Muscle layer of duodenum (tissue), 2 donors: ENCODE data around the gene ARHGEF16.

Source experiments
- H3K27ac ChIP-seq: one replicate; pipeline ENCODE4 v1.7.0; 2013; ENCODE audit warnings: mild to moderate bottlenecking, low read length
- H3K27me3 ChIP-seq: one replicate; pipeline ENCODE4 v1.7.0; 2013; ENCODE audit warnings: low read depth, mild to moderate bottlenecking, control low read depth, low read length
- H3K36me3 ChIP-seq, 2 donors: one replicate each; pipeline ENCODE4 v1.7.0; 2013; ENCODE audit warnings: low read length in 2 of 2, control low read depth in 1 of 2, mild to moderate bottlenecking in 1 of 2; ENCODE audit not compliant: insufficient read depth in 2 of 2, control insufficient read depth in 1 of 2
- H3K4me1 ChIP-seq, 2 donors: one replicate each; pipeline ENCODE4 v1.7.0; 2013; ENCODE audit warnings: low read length in 2 of 2, mild to moderate bottlenecking in 2 of 2, control low read depth in 1 of 2, moderate library complexity in 1 of 2; ENCODE audit not compliant: insufficient read depth in 2 of 2, control insufficient read depth in 1 of 2
- H3K4me3 ChIP-seq, 2 donors: one replicate each; pipeline ENCODE4 v1.7.0; 2013; ENCODE audit warnings: low read length in 2 of 2, low read depth in 1 of 2, mild to moderate bottlenecking in 1 of 2
- H3K9me3 ChIP-seq, 2 donors: one replicate each; pipeline ENCODE4 v1.7.0; 2013; ENCODE audit warnings: low read length in 2 of 2, control low read depth in 1 of 2, mild to moderate bottlenecking in 1 of 2; ENCODE audit not compliant: control insufficient read depth in 1 of 2
- donor health status: healthy.

Gene ARHGEF16

DNA sequence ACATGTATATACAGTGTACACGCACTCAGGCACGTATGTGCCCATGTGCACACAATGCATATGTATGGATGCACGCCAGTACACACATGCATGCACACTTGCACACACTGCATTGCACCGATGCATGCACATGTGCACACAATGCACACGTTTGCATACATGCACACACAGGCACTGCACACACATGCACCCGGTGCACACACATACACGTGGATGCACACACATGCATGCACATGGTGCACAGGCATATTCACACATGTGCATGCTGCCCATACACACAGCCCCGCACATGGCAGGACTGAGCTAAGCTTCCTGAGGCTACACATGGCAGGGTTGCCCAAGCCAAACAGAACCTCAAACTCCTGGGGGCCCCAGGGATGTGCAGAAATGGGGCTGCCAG, 19.6 kb downstream of the ARHGEF16 start:
- no peak overlapping the region for H3K27ac ChIP-seq
- no peak overlapping the region for H3K4me3 ChIP-seq
- H3K27me3 ChIP-seq = no peaks in the 10 kb centered on the region
- H3K4me1 ChIP-seq = peaks cover 0 to 7% of the 10 kb centered on the region in 2 donors
- peaks cover 0 to 3% of the 10 kb centered on the region in 2 donors for H3K36me3 ChIP-seq
- H3K9me3 ChIP-seq = no peaks in the 10 kb centered on the region

DNA sequence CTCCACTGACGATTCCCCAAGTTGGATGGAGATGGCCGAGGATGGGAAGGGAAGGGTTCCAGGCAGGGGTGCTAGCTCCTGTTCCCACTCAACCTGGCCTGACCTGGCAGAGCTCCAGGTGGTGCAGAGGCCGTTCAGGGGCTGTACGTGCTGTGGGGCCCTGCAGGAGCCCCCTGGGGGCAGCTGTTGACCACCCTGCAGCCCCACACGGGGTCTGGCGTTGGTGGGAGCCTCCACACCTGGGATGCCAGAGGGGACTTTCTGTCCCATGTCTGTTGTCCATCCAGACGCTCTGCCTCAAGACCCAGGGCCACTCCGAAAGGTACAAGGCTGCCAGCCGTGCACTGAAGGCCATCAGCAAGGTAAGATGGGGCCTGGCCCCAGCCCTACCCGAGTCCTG, 20.0 kb downstream of the ARHGEF16 start:
- no peaks in the 10 kb centered on the region for H3K9me3 ChIP-seq
- H3K36me3 ChIP-seq = peaks cover 0 to 3% of the 10 kb centered on the region in 2 donors
- H3K4me3 ChIP-seq = no peak overlapping the region
- H3K27me3 ChIP-seq = no peaks in the 10 kb centered on the region
- H3K27ac ChIP-seq = no peak overlapping the region
- H3K4me1 ChIP-seq = peaks cover 0 to 7% of the 10 kb centered on the region in 2 donors

DNA sequence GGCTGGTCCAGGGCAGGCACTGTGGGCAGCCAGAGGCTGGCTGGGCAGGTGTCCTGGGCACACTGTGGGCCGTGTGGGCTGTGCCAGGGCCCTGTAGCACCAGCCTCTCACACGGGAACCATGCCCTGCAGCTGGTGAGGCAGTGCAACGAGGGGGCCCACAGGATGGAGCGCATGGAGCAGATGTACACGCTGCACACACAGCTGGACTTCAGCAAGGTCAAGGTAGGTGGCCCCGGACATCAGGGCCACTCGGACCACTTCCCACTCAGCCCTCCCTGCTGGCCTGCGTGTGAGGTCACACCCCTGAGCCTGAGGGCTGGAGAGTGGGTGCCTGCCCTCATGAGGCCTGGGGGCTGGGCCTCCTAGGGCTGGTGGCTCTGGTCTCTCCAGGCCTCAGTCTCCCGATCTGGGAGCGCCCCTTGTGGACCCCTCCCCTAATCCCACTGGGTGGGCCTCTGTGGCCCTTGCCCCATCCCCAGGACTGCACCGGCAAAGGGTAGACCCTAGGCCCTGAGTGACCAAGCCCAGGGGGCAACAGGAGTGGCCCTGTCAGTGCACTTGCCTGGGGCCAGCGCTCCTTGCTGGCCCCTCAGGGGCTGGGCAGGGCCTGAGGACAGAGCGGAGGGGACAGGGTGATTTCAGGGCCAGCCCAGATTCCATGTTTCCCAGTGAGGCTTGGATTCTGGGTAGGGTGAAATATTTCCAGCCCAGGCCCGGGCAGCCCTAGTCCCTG, 21.5 kb downstream of the ARHGEF16 start:
- H3K9me3 ChIP-seq = no peaks in the 10 kb centered on the region
- peaks cover 0 to 3% of the 10 kb centered on the region in 2 donors for H3K36me3 ChIP-seq
- peaks cover 0 to 6% of the 10 kb centered on the region in 2 donors for H3K4me1 ChIP-seq
- no peak overlapping the region for H3K27ac ChIP-seq
- H3K27me3 ChIP-seq = no peaks in the 10 kb centered on the region
- no peak overlapping the region for H3K4me3 ChIP-seq

DNA sequence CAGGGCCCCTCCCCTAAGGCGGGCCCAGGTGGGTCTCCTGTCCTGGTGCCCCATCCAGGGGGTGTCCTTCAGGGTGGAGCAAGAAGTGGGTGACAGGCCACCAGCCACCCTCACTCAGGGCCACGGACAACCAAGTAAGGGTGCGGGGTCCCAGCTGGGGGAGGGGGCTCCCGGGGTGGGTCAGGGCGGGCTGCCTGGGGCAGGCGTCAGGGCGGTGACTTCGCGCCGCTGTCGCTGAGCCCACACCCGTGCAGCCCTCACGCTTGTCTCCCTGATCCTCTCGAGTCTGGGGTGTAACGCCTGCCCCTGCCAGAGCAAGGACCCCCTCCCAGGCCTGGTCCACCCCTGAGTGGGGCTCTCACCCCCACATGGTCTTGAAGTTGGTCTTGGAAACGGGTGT, 22.2 kb downstream of the ARHGEF16 start:
- Histone ChIP-seq H3K4me1 (no peaks in the 10 kb centered on the region), H3K27me3 (no peaks in the 10 kb centered on the region), H3K4me3 (no peak overlapping the region), H3K36me3 (peaks cover 0 to 3% of the 10 kb centered on the region in 2 donors), H3K27ac (no peak overlapping the region), H3K9me3 (no peaks in the 10 kb centered on the region)

DNA sequence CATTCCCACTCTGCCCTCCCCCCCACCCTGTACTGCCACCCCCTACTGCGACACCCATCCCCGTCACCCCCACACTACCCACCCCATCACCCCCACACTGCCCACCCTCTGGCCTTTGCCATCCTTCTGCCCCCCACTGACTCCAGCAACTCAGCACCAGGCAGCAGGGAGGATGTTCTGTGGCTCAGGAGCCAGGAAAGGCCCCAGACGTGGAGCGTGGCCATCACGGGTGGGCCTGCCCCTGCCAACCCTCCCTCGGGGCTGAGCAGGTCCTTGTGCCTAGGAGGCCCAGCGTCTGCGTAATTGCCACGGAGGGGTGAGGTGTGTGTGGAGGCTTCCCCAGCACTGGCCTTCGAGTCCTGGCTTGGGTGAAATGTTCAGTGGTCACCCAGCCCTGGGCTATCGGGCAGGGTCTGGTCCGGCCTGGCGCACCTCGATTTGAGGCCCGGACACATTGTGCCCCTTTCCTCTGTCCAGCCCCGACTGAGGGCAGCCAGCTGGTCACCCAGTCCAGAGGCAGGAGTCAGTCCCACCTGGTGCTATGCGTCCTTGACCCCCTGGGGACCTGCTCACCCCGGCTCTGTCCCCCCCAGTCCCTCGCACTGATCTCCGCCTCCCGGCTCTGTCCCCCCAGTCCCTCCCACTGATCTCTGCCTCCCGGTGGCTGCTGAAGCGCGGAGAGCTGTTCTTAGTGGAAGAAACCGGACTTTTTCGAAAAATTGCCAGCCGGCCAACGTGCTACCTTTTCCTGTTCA, 23.0 kb downstream of the ARHGEF16 start:
- H3K9me3 ChIP-seq = no peaks in the 10 kb centered on the region
- no peaks in the 10 kb centered on the region for H3K27me3 ChIP-seq
- H3K4me1 ChIP-seq = no peaks in the 10 kb centered on the region
- peaks cover 0 to 3% of the 10 kb centered on the region in 2 donors for H3K36me3 ChIP-seq
- no peak overlapping the region for H3K4me3 ChIP-seq
- no peak overlapping the region for H3K27ac ChIP-seq

DNA sequence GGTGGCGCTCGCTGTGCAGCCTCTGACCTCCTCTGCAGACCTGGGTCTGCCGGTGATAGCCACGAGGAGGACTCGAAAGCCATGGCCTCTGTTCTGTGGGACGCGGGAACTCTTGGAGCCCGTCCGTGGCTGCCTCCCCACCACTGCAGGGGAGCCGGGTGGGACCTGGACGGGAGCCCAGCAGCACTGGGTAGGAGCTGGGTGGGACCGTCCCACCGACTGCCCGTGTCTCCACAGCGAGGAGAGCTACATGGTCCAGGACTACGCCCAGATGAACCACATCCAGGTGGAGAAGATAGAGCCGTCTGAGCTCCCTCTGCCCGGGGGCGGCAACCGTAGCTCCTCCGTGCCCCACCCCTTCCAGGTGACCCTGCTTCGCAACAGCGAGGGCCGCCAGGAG, 23.7 kb downstream of the ARHGEF16 start:
- Histone ChIP-seq H3K4me1 (no peaks in the 10 kb centered on the region), H3K27me3 (no peaks in the 10 kb centered on the region)

DNA sequence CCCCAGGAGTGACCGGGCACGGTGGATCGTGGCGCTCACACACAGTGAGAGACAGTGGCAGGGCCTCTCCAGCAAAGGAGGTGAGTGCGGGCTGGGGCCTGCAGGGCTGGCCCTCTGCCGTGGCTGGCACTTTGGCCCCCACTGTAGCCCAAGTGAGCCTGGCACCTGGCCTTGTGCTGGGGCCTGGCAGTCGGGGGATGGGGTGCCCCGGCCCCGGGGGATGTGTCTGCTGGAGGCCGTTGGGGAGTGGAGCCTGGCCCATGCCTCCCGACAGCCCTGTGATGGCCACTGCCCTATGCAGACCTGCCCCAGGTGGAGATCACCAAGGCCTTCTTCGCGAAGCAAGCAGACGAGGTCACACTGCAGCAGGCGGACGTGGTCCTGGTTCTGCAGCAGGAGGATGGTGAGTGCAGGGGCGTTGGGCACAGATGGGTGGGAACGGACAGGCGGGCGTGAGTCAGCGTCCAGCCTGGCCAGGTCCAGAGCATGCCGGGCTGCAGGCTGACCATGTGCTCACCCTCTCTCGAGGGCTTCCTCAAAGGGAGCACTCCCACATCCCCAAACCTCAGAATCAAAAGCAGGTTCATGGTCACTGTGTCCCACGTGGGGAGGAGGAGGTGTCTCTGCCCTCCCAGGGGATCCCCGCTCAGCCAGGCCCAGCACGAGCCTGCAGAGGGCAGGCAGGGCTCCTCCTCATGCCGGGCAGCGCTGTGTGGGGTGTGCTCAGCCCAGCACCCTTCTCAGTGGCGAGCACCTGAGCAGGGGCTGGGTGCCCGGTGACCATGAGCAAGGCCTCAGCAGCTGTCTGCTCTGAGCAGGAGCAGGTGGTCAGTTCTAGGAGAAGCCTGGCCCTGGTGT, 25.3 kb downstream of the ARHGEF16 start:
- Histone ChIP-seq H3K4me1 (peaks cover 0 to 4% of the 10 kb centered on the region in 2 donors), H3K36me3 (no peaks in the 10 kb centered on the region), H3K9me3 (no peaks in the 10 kb centered on the region), H3K4me3 (no peak overlapping the region), H3K27me3 (no peaks in the 10 kb centered on the region), H3K27ac (no peak overlapping the region)

More for the DNA sequence above, 23.7 kb downstream of the ARHGEF16 start:
- H3K9me3 ChIP-seq = no peaks in the 10 kb centered on the region
- peaks cover 0 to 3% of the 10 kb centered on the region in 2 donors for H3K36me3 ChIP-seq
- no peak overlapping the region for H3K27ac ChIP-seq
- H3K4me3 ChIP-seq = no peak overlapping the region

DNA sequence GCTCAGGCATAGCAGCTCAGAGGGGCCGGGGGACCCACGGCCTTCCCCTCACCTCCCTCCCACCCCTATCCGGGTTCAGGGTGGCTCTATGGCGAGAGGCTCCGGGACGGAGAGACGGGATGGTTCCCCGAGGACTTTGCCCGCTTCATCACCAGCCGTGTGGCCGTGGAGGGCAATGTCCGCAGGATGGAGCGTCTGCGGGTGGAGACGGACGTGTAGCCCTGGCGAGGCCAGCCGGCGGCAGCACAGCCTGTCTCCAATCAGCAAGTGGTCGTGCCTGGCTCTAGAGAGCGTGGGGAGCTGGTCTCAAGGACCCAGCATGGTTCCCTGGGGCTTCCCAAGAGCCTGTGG, 25.9 kb downstream of the ARHGEF16 start:
- no peaks in the 10 kb centered on the region for H3K9me3 ChIP-seq
- H3K36me3 ChIP-seq = no peaks in the 10 kb centered on the region
- H3K4me1 ChIP-seq = peaks cover 0 to 4% of the 10 kb centered on the region in 2 donors
- H3K4me3 ChIP-seq = no peak overlapping the region
- no peak overlapping the region for H3K27ac ChIP-seq
- H3K27me3 ChIP-seq = no peaks in the 10 kb centered on the region

DNA sequence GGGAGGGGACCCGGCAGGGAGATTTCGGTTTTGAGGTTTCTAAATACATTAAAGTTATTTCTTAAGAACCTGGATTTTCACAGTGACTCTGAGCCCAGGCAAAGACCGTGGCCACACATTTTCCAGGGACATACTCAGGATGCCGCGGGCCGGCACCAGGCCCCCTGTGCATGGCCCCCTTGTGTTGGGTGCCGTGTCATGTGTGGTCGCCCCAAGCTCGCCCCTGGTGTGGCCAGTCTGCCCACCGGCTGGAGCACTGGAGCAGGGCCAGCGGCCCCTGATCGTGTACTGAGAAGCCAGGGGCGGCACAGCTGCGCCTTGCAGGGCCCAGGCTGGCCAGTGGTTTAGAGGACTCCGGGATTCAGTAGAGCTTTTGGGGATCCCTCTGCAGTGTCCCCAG, 26.6 kb downstream of the ARHGEF16 start:
- H3K36me3 ChIP-seq = no peaks in the 10 kb centered on the region
- H3K27me3 ChIP-seq = no peaks in the 10 kb centered on the region
- peaks cover 0 to 4% of the 10 kb centered on the region in 2 donors for H3K4me1 ChIP-seq
- no peak overlapping the region for H3K4me3 ChIP-seq
- no peak overlapping the region for H3K27ac ChIP-seq
- no peaks in the 10 kb centered on the region for H3K9me3 ChIP-seq

DNA sequence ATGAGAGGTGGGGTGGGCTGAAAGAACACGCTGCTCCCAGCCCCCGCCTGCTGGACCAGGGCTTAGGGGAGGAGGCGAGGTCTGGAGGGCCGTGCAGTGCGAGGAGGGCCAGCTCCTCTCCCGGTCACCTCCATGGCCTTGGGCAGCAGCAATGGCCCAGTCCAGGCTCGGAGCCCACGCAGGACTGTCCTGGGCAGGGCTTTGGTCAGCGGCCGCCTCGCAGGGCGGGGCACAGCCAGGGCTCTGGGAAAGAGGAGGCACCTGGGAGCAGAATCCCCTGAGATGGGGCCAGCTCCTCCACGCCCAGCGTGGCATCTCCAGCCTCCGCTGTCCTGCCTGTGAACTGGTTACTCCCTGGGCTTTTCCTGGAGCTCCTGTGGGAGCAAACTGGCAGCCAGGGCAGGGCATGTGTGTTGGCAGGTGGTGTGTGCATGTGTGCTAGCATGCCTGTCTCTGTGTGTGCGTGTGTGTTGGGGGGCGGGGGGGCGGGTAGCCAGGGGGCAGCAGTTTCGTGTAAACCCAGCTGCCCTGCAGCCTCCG, 27.4 kb downstream of the ARHGEF16 start:
- no peaks in the 10 kb centered on the region for H3K9me3 ChIP-seq
- H3K36me3 ChIP-seq = no peaks in the 10 kb centered on the region
- peaks cover 0 to 4% of the 10 kb centered on the region in 2 donors for H3K4me1 ChIP-seq
- H3K27me3 ChIP-seq = no peaks in the 10 kb centered on the region
- H3K27ac ChIP-seq = no peak overlapping the region
- no peak overlapping the region for H3K4me3 ChIP-seq

DNA sequence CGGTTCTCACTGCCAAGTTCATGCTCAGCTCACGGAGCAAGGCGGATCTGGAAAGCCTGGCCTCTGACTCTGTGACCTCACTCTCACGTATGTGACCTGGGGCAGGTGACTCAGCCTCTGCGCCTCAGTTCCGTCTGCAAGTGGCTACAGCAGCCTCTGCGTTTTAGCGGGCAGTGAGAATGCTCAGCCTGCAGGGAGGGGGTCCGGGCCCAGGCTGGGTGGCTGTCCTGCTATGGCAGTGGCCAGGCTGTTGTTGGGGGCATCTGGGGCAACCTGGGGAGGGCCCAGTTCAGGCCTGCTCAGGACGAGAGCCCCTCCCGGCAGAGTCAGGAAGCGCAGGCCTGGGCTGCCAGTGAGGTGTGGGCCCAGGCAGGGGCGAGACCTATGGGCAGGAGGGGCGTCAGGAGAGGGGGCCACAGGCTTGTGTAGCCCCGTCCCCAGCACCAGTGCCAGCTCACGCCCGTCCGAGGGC, 27.9 kb downstream of the ARHGEF16 start:
- no peaks in the 10 kb centered on the region for H3K36me3 ChIP-seq

More for the DNA sequence above, 27.9 kb downstream of the ARHGEF16 start:
- Histone ChIP-seq H3K4me3 (no peak overlapping the region), H3K4me1 (peaks cover 0 to 4% of the 10 kb centered on the region in 2 donors), H3K27ac (no peak overlapping the region), H3K9me3 (no peaks in the 10 kb centered on the region), H3K27me3 (no peaks in the 10 kb centered on the region)
